ENCODE data around the gene DNM3. TPM values are rescaled to one million over a fixed set of nuclear protein-coding genes. Genes with fewer than 3 reads are reported as not detected.

DNM3 gene
- polyA plus RNA-seq, 1 of the 3 experiments (the other 2 are of a cell fraction): 0.43 TPM

GRCh38 chr1:172325531-172325930, 484.2 kb downstream of the DNM3 start:
- Histone ChIP-seq H3K9ac (no peak overlapping the region), H3F3A (replicated peaks; ENCODE audit: insufficient read depth) (peaks cover 38% of the 10 kb centered on the region), H3K9me2 (no peaks in the 10 kb centered on the region), H4K20me1 (ENCODE audit: insufficient read depth) (no peaks in the 10 kb centered on the region), H3K79me2 (ENCODE audit: insufficient read depth) (no peaks in the 10 kb centered on the region; the same call in 1 of the 2 replicates), H3K4me3 (ENCODE audit: low read depth in 2 of 2, low read length in 1 of 2) (no peak overlapping the region), H2AFZ (ENCODE audit: low read depth) (no peak overlapping the region), H3K36me3 (replicated peaks in 1 of 2; ENCODE audit: control insufficient read depth in 1 of 2, insufficient read depth in 2 of 2, low read length in 1 of 2) (peaks cover 0 to 4% of the 10 kb centered on the region in 2 experiments), H3K4me1 (ENCODE audit: control insufficient read depth in 1 of 2, insufficient read depth in 2 of 2, low read depth in 1 of 2, low read length in 1 of 2) (peaks cover 25 to 40% of the 10 kb centered on the region in 2 experiments), H3K27me3 (ENCODE audit: insufficient read depth) (no peaks in the 10 kb centered on the region), H3K4me2 (peak overlapping the region; percentile 13; the same call in 1 of the 2 replicates), H3K27ac (ENCODE audit: low read depth in 2 of 2, low read length in 1 of 2) (peak overlapping the region in 1 of 2 experiments; percentile 49; a peak in 3 of 4 replicates), H3K9me3 (no peaks in the 10 kb centered on the region)
- ChIA-PET CTCF (no interaction called here), POLR2A (no interaction called here)
- DNase-seq: no peak
- TF ChIP-seq TCF12 (IDR thresholded peaks at IDR 0.05) (peak; percentile 73), NRF1 (IDR thresholded peaks at IDR 0.05; ENCODE audit: low read depth, low read length) (no peak), MAX (IDR thresholded peaks at IDR 0.05; ENCODE audit: low read depth) (0 out of 2 replicates have a peak, but pooled peaks have one; percentile 19), RCOR1 (IDR thresholded peaks at IDR 0.05; ENCODE audit: low read length) (no peak), YY1 (IDR thresholded peaks at IDR 0.05; ENCODE audit: low read depth) (no peak), POLR2AphosphoS5 (IDR thresholded peaks at IDR 0.05; ENCODE audit: low read depth, low read length) (peak; percentile 30; the same call in 1 of the 2 replicates), FOSL2 (IDR thresholded peaks at IDR 0.05; ENCODE audit: borderline replicate concordance, low read depth) (peak; percentile 46; the same call in 1 of the 2 replicates), JUND (IDR thresholded peaks at IDR 0.05) (peak; percentile 53), NFIC (IDR thresholded peaks at IDR 0.05; ENCODE audit: borderline replicate concordance) (no peak)
- TF ChIP-seq, protein P1, sequence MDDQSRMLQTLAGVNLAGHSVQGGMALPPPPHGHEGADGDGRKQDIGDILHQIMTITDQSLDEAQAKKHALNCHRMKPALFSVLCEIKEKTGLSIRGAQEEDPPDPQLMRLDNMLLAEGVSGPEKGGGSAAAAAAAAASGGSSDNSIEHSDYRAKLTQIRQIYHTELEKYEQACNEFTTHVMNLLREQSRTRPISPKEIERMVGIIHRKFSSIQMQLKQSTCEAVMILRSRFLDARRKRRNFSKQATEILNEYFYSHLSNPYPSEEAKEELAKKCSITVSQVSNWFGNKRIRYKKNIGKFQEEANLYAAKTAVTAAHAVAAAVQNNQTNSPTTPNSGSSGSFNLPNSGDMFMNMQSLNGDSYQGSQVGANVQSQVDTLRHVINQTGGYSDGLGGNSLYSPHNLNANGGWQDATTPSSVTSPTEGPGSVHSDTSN (IDR thresholded peaks at IDR 0.05): peak; percentile 43; the same call in 1 of the 2 replicates
- 28% methylated on average over 2 of the region's 2 CpGs for WGBS (ENCODE audit: low lambda C conversion rate)

GRCh38 chr1:172326136-172326535, 484.8 kb downstream of the DNM3 start:
- POLR2A ChIA-PET: no interaction called here
- peak overlapping the region in 1 of 2 experiments; percentile 49; a peak in 3 of 4 replicates for H3K27ac ChIP-seq (ENCODE audit: low read depth in 2 of 2, low read length in 1 of 2)
- CTCF ChIA-PET: no interaction called here

More at GRCh38 chr1:172326136-172326535, 484.8 kb downstream of the DNM3 start:
- Histone ChIP-seq H3K4me3 (ENCODE audit: low read depth in 2 of 2, low read length in 1 of 2) (no peak overlapping the region), H3K27me3 (ENCODE audit: insufficient read depth) (no peaks in the 10 kb centered on the region), H3F3A (replicated peaks; ENCODE audit: insufficient read depth) (peaks cover 32% of the 10 kb centered on the region), H2AFZ (ENCODE audit: low read depth) (no peak overlapping the region), H3K79me2 (ENCODE audit: insufficient read depth) (no peaks in the 10 kb centered on the region; the same call in 1 of the 2 replicates), H3K9ac (no peak overlapping the region), H3K36me3 (replicated peaks in 1 of 2; ENCODE audit: control insufficient read depth in 1 of 2, insufficient read depth in 2 of 2, low read length in 1 of 2) (peaks cover 0 to 4% of the 10 kb centered on the region in 2 experiments), H3K4me2 (no peak overlapping the region), H4K20me1 (ENCODE audit: insufficient read depth) (no peaks in the 10 kb centered on the region), H3K9me3 (no peaks in the 10 kb centered on the region), H3K4me1 (ENCODE audit: control insufficient read depth in 1 of 2, insufficient read depth in 2 of 2, low read depth in 1 of 2, low read length in 1 of 2) (peaks cover 25 to 38% of the 10 kb centered on the region in 2 experiments), H3K9me2 (no peaks in the 10 kb centered on the region)
- TF ChIP-seq GATA2 (CRISPR knock-in tag; IDR thresholded peaks at IDR 0.05): no peak
- TF ChIP-seq MXI1 (IDR thresholded peaks at IDR 0.05; ENCODE audit: low read depth, low read length): no peak
- TF ChIP-seq, protein P2, sequence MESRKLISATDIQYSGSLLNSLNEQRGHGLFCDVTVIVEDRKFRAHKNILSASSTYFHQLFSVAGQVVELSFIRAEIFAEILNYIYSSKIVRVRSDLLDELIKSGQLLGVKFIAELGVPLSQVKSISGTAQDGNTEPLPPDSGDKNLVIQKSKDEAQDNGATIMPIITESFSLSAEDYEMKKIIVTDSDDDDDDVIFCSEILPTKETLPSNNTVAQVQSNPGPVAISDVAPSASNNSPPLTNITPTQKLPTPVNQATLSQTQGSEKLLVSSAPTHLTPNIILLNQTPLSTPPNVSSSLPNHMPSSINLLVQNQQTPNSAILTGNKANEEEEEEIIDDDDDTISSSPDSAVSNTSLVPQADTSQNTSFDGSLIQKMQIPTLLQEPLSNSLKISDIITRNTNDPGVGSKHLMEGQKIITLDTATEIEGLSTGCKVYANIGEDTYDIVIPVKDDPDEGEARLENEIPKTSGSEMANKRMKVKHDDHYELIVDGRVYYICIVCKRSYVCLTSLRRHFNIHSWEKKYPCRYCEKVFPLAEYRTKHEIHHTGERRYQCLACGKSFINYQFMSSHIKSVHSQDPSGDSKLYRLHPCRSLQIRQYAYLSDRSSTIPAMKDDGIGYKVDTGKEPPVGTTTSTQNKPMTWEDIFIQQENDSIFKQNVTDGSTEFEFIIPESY (IDR thresholded peaks at IDR 0.05; ENCODE audit: borderline replicate concordance, low read depth): no peak
- TF ChIP-seq SMC3 (IDR thresholded peaks at IDR 0.05; ENCODE audit: low read depth, low read length): no peak
- TF ChIP-seq, protein P3, sequence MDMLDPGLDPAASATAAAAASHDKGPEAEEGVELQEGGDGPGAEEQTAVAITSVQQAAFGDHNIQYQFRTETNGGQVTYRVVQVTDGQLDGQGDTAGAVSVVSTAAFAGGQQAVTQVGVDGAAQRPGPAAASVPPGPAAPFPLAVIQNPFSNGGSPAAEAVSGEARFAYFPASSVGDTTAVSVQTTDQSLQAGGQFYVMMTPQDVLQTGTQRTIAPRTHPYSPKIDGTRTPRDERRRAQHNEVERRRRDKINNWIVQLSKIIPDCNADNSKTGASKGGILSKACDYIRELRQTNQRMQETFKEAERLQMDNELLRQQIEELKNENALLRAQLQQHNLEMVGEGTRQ (IDR thresholded peaks at IDR 0.05; ENCODE audit: borderline replicate concordance, low read depth, low read length): no peak
- no peak for TF ChIP-seq NFIC (IDR thresholded peaks at IDR 0.05; ENCODE audit: borderline replicate concordance)
- no peak for TF ChIP-seq USF1 (IDR thresholded peaks at IDR 0.05; ENCODE audit: borderline replicate concordance, low read depth)
- TF ChIP-seq EP300 (IDR thresholded peaks at IDR 0.05; ENCODE audit: borderline replicate concordance in 1 of 2, low read depth in 1 of 2, low read length in 1 of 2): no peak
- TF ChIP-seq MAX (IDR thresholded peaks at IDR 0.05; ENCODE audit: low read depth): no peak
- no peak for TF ChIP-seq RCOR1 (IDR thresholded peaks at IDR 0.05; ENCODE audit: low read length)
- no peak for TF ChIP-seq NRF1 (IDR thresholded peaks at IDR 0.05; ENCODE audit: low read depth, low read length)
- TF ChIP-seq CHD2 (IDR thresholded peaks at IDR 0.05; ENCODE audit: low read length, partially characterized antibody): no peak
- TF ChIP-seq, protein P4, sequence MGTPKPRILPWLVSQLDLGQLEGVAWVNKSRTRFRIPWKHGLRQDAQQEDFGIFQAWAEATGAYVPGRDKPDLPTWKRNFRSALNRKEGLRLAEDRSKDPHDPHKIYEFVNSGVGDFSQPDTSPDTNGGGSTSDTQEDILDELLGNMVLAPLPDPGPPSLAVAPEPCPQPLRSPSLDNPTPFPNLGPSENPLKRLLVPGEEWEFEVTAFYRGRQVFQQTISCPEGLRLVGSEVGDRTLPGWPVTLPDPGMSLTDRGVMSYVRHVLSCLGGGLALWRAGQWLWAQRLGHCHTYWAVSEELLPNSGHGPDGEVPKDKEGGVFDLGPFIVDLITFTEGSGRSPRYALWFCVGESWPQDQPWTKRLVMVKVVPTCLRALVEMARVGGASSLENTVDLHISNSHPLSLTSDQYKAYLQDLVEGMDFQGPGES (IDR thresholded peaks at IDR 0.05; ENCODE audit: low read depth, low read length): no peak
- TF ChIP-seq JUND (IDR thresholded peaks at IDR 0.05): no peak
- no peak for DNase-seq
- 95% methylated on average over 2 of the region's 2 CpGs for WGBS (ENCODE audit: low lambda C conversion rate)
